Right ventricle myocardium inferior (tissue), 1 donor: ENCODE results near the gene LMO7. TPM values are rescaled to one million over a fixed set of nuclear protein-coding genes. Genes with fewer than 3 reads are reported as not detected.
"Not testable (repeated sequence)": the region's sequence is repeated elsewhere in the genome, so short reads cannot be mapped to it uniquely, and the experiment has no call there.

ENCODE experiments used
- ATAC-seq: fragments of 200-7000 bp; cut with Tn5 transposase; one replicate; pipeline ENCODE4 v1.9.1; 2020; ENCODE audit warnings: mild to moderate bottlenecking, moderate library complexity
- DNase-seq: peaks from one replicate; pipeline ENCODE4 v3.0.0; 2021; ENCODE audit errors: missing footprints
- intact Hi-C: fragments of 100-400 bp; cut with DNase I; formaldehyde crosslinking; loops from one replicate; pipeline ENCODE4 v1.11.0; 2022
- total RNA-seq: library from RNA; stranded (reverse); fragmentation: NEBNext Ultra II Directional; extraction: Animal tissue kit (Norgen Biotek cat#: 25700); gene quantifications from one replicate; pipeline ENCODE4 v1.2.1, GENCODE V29; 2021
- donor health status: DM: no; HTN: yes; CAD: no; lungs with severe emphysema.

Gene LMO7
- total RNA-seq, 1 donor from 2014 or later = 392 TPM

DNA sequence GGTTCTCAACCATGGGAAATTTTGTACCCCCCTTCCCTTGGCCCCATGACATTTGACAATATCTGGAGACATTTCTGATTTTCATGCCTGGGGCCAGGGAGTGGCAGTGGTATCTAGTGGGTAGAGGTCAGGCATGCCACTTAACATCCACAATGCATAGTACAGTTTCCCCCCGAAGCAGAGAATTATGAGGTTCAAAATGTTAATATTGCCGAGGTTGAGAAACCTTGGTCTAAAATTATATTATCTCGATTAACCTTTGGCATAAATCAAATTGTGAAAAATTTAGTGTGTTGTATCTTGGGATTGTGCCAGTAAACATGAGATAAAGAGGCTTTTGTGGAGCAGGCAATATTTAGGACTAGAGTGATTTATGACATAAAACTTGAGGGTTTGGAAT, 147.9 kb downstream of the LMO7 start:
- ATAC-seq (no peak), DNase-seq (no peak)
- intact Hi-C loops = no loop called here

DNA sequence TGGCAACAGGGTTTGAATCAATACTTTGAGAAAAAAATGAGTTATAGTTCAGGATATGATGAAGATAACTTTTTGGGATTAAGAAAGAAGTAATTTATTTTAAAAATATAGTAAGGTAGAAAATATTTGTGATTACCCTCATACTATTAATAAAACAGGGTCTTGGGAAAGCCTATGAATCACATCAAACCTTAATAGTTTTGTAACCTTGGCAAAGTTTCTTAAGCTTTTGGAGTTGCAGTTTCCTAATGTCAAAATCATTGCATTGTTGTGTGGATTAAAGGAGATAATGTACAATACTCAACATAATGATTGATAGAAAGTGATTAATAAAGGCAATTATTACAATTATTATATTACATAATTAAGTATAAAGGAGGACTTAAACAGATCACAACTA, 149.0 kb downstream of the LMO7 start:
- DNase-seq = no peak
- ATAC-seq = no peak
- intact Hi-C loops = no loop called here

- no peak for DNase-seq
- no peak for ATAC-seq
- intact Hi-C loops = no loop called here
Measured at GRCh38 chr13:75787249-75787928, 151.3 kb downstream of the LMO7 start.

GRCh38 chr13:75788481-75788981, 152.4 kb downstream of the LMO7 start:
- intact Hi-C loops = no loop called here
- DNase-seq (peak; percentile 62), ATAC-seq (peak; percentile 53)

GRCh38 chr13:75789451-75790197, 153.5 kb downstream of the LMO7 start:
- ATAC-seq = peak; percentile 22
- intact Hi-C loops = no loop called here
- DNase-seq = no peak

GRCh38 chr13:75790198-75790970, 154.3 kb downstream of the LMO7 start:
- intact Hi-C loops = no loop called here
- DNase-seq = no peak
- no peak for ATAC-seq

DNA sequence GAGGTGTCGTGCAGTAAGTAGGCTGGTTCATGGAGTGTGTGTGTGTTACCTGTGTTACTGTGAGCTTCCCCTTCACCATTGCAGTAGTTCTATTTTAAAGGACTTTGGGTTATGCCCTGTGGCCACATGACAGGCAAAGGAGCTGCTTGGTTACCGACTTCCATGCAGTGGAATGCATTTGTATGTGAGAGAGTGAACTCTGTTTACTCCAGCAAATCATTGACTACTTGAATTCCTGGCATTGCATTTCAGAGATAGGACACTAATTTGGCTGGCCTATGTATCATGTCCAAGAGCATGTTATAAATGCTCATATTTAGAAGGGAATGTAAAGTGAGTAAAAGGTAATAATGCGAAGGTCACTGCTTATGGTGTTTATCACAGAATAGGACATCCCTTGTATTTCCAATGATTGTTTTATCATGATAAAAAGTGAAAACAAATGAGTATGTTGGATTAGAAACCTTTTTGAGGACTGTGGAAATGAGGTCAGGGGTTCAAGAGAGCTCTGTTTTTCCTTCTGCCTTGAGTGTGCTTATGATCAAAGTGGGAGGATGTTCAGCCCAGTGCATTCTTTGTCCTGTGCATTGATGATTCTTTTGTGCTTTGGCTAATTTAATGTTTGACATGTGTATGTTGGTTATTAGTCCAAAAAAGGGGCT, 156.5 kb downstream of the LMO7 start:
- DNase-seq (no peak), ATAC-seq (peak; percentile 80)
- intact Hi-C loops = no loop called here

- intact Hi-C loops, ATAC-seq, DNase-seq: not testable (repeated sequence)
Measured at GRCh38 chr13:75793188-75793567, 157.0 kb downstream of the LMO7 start.

DNA sequence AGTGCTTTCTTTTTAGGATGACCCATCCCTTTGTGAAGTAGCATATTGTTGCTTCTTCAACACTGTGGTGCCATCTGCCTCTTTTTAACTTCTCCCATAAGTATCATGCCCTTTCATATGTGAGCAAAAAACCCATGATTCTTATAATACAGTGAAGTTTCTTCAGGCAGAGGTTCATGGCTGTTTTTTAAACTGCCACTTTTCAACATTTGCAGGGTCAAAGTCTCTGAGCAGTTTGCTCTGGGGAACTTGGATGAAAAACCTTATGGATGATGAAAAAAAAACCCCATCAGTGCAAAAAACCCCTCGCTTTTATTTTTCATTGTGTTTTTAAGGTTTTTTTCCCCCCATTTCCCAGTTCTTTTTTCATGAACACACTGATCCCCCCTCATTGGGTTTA, 158.5 kb downstream of the LMO7 start:
- ATAC-seq (no peak), DNase-seq (no peak)
- intact Hi-C loops = no loop called here

DNA sequence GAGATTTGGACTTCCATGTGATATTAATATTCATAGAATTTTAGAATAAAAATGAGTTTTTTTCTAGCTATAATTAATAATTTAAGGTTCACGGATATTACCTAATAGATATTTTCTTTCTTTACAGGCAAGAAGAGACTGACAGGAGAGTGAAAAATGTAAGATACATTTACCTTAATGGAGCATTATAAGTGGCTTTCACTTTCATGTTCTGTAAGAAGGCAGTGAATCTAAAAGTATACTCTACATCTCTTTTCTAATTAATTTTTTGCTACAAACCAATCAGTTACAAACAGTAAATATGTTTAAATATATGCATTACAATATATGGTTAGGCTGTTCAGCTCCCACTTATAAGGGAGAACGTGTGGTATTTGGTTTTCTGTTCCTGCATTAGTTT, 159.1 kb downstream of the LMO7 start:
- ATAC-seq = no peak
- intact Hi-C loops = no loop called here
- DNase-seq = no peak

DNA sequence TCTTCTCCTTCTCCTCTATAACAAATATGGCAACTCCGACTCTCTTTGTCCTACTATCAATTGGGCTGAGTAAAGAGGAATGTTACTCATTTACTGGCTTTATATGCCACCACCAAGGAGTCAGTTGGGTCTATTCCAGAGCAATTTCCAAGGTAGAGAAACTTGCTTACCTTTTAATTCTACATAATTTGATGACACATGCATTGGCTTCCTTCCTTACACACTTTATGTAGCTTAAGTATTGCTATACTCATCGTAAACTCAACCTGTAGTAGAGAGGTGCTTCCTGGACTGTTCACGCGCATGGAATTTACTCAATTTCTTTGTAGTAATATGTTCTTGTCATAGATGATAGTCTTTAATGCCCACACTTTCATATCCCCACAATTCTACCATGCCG, 160.7 kb downstream of the LMO7 start:
- ATAC-seq (no peak), DNase-seq (no peak)
- intact Hi-C loops = no loop called here

DNA sequence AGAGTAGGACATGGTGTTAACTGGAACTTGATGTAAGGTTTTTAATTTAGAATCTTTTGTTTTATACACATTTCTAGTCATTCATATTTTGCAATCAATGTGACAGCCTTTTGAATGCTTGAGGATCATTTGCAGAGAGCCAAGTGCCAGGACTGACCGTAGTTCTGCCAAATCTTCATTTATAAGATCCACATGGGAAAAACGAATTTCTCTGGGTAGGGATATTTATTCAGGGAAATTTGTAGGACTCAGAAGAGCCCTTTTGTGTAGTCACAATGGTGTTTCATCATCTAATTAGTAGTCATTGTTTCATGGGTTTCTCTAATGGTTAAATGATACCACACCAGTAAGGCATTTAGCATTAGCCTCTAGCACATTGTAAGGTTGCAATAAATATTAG, 161.1 kb downstream of the LMO7 start:
- intact Hi-C loops = no loop called here
- ATAC-seq = no peak
- DNase-seq = no peak

- intact Hi-C loops = no loop called here
- DNase-seq = no peak
- no peak for ATAC-seq
Measured at GRCh38 chr13:75797719-75798118, 161.6 kb downstream of the LMO7 start.

GRCh38 chr13:75798353-75799255, 162.5 kb downstream of the LMO7 start:
- ATAC-seq (no peak), DNase-seq (no peak)
- intact Hi-C loops = no loop called here

DNA sequence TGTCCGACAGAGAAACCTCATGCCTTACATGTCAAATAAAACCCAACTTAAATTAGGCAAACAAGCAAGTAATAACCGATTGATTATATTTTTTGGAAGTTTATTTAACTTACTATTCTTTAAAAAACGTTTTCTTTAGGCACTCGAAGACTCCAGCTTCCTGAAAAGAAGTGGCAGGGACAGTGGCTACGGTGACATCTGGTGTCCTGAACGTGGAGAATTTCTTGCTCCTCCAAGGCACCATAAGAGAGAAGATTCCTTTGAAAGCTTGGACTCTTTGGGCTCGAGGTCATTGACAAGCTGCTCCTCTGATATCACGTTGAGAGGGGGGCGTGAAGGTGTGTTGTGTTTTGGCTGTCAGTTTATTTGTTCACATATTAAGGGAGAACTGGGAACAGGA, 164.4 kb downstream of the LMO7 start:
- intact Hi-C loops = no loop called here
- DNase-seq (no peak), ATAC-seq (no peak)

DNA sequence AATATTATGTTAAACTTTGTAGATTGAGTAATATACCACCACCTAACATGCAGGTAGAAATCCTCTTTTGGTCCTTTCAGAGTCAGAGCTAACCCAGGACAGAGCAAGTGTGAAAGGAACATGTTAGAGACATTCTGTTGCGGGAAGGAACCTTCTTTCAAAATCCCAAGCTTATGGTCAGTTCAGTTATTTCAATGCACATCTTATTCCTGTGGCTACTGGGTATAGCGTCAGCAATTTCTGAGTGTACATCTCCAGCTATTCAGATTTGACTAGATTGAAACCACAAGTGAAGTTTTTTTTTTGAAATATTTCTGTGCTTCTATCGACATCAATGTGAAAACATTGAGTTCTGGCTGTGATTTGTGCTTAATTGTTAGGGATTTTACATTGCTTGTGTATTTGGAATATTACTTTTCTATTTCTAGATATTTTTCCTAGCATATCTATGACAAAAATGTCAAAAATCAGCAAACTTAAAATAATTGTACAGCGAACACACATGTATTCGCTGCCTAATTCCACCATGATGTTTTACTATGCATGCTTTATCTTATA, 165.3 kb downstream of the LMO7 start:
- no peak for ATAC-seq
- intact Hi-C loops = no loop called here

GRCh38 chr13:75802161-75802560, 166.0 kb downstream of the LMO7 start:
- ATAC-seq = no peak
- intact Hi-C loops = no loop called here

More for the DNA sequence above, 165.3 kb downstream of the LMO7 start:
- DNase-seq = no peak

GRCh38 chr13:75803164-75803611, 167.1 kb downstream of the LMO7 start:
- DNase-seq (no peak), ATAC-seq (peak; percentile 24)
- intact Hi-C loops = no loop called here

More at GRCh38 chr13:75802161-75802560, 166.0 kb downstream of the LMO7 start:
- DNase-seq = no peak
